NCI-H1092 treated with DMSO at 0.1 percent for 48 hours (cell line): ENCODE data around the gene NTRK3.

Source experiments
- DNase-seq: peaks from one replicate; lab custom pipeline; 2025; lab: John Stamatoyannopoulos, UW

Gene NTRK3

GRCh38 chr15:87977907-87978306 lies 278.6 kb downstream of the NTRK3 start:
- no peak for DNase-seq

GRCh38 chr15:87976552-87976951 lies 280.0 kb downstream of the NTRK3 start:
- no peak for DNase-seq

GRCh38 chr15:87973501-87974215 lies 282.9 kb downstream of the NTRK3 start:
- no peak for DNase-seq

DNA sequence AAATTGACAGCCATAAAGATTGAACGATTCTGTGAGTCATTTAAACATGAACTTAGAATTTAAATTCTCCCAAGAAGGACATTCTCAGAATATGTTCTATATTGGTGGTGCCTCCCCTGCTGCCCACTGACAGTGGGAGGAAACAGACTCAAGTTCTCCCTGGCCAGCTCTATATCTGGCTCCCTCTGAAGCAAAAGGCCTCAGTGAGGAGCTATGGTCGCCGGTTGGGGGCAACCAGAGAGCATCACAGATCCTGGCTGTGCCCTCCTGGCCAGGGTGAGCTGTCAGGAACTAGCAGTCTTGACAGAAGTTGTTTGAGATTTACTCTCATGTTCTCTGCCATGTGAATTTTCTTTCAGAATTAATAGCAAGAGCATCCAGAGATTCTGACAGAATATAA lies 285.5 kb downstream of the NTRK3 start:
- no peak for DNase-seq

DNA sequence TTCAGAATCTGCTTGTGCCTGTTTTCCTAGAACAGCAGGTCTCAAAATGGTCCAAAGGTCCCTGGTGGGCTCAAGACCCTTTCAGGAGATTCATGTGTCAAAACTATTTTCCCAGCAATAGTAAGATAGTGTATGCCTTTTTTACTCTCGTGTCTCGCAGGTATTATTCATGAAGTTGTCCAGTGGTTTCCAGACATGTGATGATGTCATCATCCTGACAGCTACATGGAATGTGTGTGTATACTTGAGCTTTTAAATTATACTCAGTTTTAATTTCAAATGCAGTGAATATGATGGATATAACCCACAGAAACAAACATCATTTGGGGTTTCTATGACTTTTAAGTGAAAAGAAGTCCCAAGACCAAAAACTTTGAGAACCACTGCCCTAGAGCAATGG lies 288.6 kb downstream of the NTRK3 start:
- no peak for DNase-seq

GRCh38 chr15:87965304-87965703 lies 291.2 kb downstream of the NTRK3 start:
- DNase-seq, result no peak

- DNase-seq, result no peak
Observed at GRCh38 chr15:87962428-87962827, 294.1 kb downstream of the NTRK3 start.

- DNase-seq, result no peak
Observed at GRCh38 chr15:87961851-87962420, 294.6 kb downstream of the NTRK3 start.

DNA sequence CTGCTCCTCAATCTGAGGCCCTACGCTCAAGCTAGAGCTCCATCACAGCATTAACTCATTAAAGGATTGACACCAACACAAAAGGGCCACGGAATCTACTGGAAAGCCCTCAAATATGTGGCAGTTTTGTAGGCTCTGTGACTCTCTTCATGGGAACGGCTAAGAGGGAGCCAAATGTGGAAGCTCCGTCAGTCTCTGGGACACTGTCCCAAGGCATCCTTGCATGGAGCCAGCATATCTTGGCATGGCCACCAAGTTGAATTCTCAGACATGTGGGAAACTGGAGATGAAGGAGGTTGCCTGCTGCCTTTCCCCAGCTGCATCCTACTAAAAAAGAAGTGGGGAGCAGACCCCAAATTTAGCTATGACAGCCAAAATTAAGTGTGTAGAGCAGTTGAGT lies 296.9 kb downstream of the NTRK3 start:
- DNase-seq, result no peak

GRCh38 chr15:87959080-87959479 lies 297.5 kb downstream of the NTRK3 start:
- DNase-seq, result no peak

DNA sequence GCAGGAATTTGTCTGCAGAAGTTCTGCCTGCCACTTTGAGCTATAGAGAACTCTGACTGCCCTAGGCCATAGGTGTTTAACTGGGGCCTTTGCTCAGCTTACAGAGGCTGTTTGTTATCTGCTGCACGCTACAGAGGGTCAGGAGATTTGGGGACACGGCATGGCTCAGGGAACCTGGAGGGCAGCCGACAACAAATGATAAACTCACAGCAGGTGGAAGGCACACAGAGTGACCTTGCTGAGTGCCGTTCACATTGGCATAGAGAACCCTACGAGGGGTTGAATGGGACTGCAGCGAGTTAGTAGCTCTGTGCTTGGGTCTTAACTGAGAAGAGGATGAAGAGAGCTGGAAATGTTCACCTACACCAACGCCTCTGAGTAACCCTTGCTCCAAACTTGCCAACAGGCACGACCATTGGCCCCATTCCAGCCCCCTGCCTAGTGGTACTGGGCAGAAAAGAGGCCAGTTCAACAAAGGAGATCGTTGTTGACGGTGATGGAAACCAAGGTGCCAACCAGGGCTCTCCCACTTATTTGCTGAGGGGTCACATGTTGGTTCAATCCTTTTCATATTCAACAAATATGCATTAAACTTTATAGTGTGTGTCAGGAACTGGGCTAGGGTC lies 301.1 kb downstream of the NTRK3 start:
- DNase-seq, result no peak

GRCh38 chr15:87954793-87955192 lies 301.7 kb downstream of the NTRK3 start:
- DNase-seq, result no peak

DNA sequence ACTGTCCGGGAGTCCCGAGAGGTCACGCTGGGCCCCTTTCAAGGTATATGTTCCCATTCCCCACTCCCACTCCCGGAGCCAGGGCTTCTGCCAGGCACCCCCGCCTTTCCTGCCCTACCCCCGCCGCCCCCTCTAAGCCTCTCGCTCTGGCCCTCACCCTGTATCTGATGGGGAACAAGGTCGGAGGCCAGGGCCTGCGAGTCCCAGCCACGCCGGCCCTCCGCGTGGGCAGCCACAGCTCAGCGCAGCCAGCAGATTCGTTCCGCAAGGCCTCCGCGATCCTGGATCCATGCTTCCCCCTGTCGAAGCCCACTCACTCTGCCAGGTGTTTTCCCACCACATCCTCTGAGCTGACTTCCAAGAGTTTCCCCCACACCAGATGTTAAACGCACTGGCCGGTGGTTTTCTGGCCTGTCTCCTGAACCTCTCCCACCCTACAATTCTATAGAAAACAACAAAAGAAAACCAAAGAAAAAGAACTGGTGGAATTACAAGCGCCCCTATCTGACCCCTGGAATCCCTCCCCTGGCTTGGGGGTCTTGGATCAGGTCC lies 303.7 kb downstream of the NTRK3 start:
- DNase-seq, result no peak

GRCh38 chr15:87949575-87950223 lies 306.8 kb downstream of the NTRK3 start:
- DNase-seq, result no peak

- no peak for DNase-seq
Observed at GRCh38 chr15:87949151-87949574, 307.4 kb downstream of the NTRK3 start.

DNA sequence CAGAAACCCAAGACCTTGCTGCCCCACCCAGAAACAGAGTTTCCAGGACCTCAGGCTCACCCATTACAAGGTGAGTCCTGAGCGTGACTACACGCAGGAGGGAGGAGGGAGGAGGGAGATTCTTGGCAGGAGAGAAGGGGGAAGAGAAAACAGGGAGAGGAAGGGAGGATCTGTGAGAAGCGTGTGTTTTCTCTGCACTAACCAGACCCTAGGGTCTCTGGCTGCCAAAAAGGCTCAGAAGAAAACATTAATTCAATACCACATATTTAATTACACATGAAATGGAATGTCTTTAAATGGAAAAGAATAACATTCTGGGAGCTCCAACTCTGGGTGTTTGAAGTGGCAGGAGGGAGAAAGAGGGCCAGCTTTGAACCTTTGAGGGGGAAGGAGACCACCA lies 309.0 kb downstream of the NTRK3 start:
- DNase-seq, result no peak

DNA sequence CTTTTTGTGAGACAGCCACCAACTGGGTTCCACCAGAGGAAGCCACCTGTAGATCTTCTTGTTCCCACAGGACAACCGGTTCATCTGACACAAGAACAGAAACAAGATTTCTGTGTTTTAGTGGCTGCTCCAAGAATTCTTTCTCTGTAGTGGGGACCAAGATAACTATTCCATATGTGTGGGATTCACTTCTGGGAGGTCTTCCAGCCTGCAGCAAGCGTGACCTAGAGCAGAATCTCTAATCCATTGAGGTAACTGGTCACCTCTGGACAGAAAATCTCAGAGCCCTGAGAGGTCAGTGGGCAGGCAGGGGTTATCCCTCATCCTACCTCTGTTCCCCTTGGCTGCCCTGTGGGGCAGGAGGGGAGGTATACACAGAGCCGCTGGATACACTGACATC lies 311.3 kb downstream of the NTRK3 start:
- no peak for DNase-seq

GRCh38 chr15:87944691-87945090 lies 311.8 kb downstream of the NTRK3 start:
- DNase-seq, result no peak

GRCh38 chr15:87944050-87944449 lies 312.5 kb downstream of the NTRK3 start:
- no peak for DNase-seq

DNA sequence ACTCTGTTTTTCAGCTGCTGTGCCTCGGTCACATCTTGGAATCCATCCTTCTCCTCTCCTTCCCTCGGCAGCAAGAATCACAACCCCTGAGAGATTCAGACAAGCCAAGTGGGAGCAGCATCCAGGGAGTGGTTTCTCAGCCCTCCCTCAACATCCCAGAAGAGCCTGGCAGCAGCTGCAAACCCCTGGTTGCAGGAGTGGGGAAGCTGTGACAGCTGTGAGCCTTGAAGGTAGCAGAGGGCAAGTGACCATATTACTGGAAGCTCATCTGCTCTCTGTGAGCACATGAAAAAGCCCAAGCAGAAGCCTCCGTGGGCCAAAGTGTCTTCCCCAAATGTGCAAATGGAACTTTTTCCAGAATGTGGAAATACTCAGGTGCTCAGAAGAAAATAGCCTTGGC lies 312.9 kb downstream of the NTRK3 start:
- no peak for DNase-seq

DNA sequence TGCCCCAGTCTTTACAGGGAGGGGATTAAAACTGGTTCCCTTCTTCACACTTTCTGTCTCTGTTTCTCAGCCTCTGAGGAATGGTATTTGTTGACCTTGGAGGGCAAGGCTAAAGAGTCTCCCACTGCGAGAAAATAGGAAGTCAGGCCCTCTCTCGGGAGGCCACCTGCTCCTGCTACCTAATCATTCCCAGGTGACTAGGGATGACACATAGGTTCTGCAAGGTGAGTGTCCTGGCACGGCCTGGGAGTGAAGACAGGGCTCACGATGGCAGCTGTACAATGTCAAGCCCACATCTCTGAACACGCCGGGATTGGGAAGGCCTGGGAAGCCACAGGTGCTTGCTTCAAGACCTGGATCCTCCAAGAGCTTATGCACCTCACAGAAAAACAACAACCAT lies 314.2 kb downstream of the NTRK3 start:
- no peak for DNase-seq

DNA sequence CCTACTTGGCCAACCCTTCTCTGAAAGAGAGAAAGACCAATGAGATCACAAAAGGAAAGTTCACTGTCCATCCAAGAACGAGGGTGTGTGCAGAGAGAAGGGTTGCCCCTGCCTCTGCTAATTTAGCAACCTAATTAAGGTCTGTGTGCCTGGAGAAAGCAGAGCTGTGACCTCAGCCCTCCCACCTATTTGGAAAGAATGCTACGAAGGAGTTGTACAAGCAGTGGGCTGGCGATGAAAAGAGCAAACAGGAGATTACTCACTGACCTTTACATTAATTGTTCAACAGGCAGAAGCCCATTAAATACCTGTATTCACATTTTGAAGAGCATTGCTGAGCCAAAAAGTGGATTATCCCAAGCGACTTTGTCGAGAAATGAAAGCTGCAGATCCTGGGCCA lies 314.9 kb downstream of the NTRK3 start:
- no peak for DNase-seq

GRCh38 chr15:87940768-87941167 lies 315.8 kb downstream of the NTRK3 start:
- DNase-seq, result no peak
